Skin epidermis (tissue), 12 donors: ENCODE measurements around the gene CIB1.

Experiments used
- H3K27ac ChIP-seq, 21 experiments: fragments of 200-600 bp; sonication (generic) in 11 of 21; one replicate each; pipeline ENCODE4 v1.5.0; 2020; ENCODE audit warnings: mild to moderate bottlenecking in 3 of 21, inconsistent platforms in 2 of 21, moderate library complexity in 2 of 21
- H3K4me3 ChIP-seq, 7 experiments: fragments of 200-600 bp; sonication (generic) in 2 of 7; one replicate each; pipeline ENCODE4 v1.5.0; 2020; ENCODE audit warnings: inconsistent platforms in 2 of 7, mild to moderate bottlenecking in 2 of 7, moderate library complexity in 1 of 7

The CIB1 gene

GRCh38 chr15:90184119-90184785, 49.5 kb downstream of the CIB1 start:
- peak overlapping the region; percentile 41 to 84 (median 73) for H3K4me3 ChIP-seq
- peak overlapping the region; percentile 68 to 96 (median 89) for H3K27ac ChIP-seq

- no peak overlapping the region for H3K4me3 ChIP-seq
- H3K27ac ChIP-seq: peak overlapping the region in 1 of 21 experiments; percentile 16
Observed at GRCh38 chr15:90181776-90182175, 52.0 kb downstream of the CIB1 start.
